GM12864 (cell line): ENCODE data around the gene ZNF460.

Experiments
- DNase-seq: peaks from one replicate; pipeline ENCODE4 v3.0.0-alpha.2; 2011; ENCODE audit warnings: low read depth
- H3K4me3 ChIP-seq: 2 replicates; pipeline ENCODE4 v1.5.1; 2011; ENCODE audit warnings: mild to moderate bottlenecking, low read depth, low read length, control low read depth
- TF ChIP-seq, protein P1 (sequence below): IDR thresholded peaks from 2 replicates; pipeline ENCODE4 v1.5.1; 2011; ENCODE audit warnings: low read depth, mild to moderate bottlenecking, moderate library complexity, low read length, control low read depth, inconsistent platforms; ENCODE audit errors: missing control alignments

The ZNF460 gene

GRCh38 chr19:57293719-57294118 is 13.4 kb downstream of the ZNF460 start:
- TF ChIP-seq, protein P1, sequence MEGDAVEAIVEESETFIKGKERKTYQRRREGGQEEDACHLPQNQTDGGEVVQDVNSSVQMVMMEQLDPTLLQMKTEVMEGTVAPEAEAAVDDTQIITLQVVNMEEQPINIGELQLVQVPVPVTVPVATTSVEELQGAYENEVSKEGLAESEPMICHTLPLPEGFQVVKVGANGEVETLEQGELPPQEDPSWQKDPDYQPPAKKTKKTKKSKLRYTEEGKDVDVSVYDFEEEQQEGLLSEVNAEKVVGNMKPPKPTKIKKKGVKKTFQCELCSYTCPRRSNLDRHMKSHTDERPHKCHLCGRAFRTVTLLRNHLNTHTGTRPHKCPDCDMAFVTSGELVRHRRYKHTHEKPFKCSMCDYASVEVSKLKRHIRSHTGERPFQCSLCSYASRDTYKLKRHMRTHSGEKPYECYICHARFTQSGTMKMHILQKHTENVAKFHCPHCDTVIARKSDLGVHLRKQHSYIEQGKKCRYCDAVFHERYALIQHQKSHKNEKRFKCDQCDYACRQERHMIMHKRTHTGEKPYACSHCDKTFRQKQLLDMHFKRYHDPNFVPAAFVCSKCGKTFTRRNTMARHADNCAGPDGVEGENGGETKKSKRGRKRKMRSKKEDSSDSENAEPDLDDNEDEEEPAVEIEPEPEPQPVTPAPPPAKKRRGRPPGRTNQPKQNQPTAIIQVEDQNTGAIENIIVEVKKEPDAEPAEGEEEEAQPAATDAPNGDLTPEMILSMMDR = no peak

DNA sequence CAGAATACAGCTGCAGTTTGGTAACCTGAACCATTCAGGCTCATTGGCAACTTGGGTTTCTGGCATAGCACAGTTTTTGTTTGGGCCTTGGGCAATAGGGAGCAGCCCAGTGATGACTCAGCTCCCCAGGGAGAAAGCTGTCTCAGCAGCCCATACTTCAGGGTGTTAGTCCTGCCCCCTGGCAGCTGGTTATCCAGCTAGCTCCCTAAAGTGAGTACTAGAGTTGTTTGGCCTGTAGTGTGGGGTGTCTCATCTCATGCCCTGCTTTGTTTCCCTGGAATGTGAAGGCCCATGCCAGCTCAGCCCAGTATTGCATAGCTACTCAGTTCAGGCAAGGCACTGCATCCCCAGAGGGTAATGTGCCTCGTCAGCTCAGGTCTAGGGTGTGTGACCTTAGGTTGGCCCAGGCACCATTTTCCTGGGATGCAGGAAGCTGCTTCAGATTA is 21.8 kb downstream of the ZNF460 start:
- TF ChIP-seq, protein P1 = no peak
- H3K4me3 ChIP-seq = no peak overlapping the region
- no peak for DNase-seq

More at GRCh38 chr19:57293719-57294118, 13.4 kb downstream of the ZNF460 start:
- no peak for DNase-seq
- H3K4me3 ChIP-seq = no peak overlapping the region

GRCh38 chr19:57302727-57303401 is 22.6 kb downstream of the ZNF460 start:
- DNase-seq = no peak
- TF ChIP-seq, protein P1 = no peak
- H3K4me3 ChIP-seq = no peak overlapping the region

DNA sequence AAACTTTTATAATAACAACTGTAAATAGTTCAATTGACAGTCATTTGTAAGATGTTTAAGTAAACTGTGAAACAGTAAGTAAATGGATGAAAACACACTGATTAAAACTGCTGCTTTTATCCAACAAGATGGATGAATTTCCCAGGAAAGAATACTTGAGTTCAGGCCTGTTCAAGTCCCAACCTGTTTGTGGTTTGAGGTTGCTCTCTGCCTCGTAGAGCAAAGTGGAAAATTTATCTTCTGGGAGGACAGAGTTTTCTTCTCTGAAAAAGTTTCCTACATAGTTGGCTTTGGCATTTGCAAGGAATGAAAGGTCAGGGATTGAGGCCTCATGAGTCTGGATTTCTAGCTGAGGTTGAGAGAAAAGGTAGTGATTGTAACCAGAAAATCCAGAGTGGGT is 24.8 kb downstream of the ZNF460 start:
- no peak overlapping the region for H3K4me3 ChIP-seq
- TF ChIP-seq, protein P1 = no peak
- no peak for DNase-seq

GRCh38 chr19:57308514-57308913 is 28.2 kb downstream of the ZNF460 start:
- no peak overlapping the region for H3K4me3 ChIP-seq
- DNase-seq = no peak
- TF ChIP-seq, protein P1 = no peak

DNA sequence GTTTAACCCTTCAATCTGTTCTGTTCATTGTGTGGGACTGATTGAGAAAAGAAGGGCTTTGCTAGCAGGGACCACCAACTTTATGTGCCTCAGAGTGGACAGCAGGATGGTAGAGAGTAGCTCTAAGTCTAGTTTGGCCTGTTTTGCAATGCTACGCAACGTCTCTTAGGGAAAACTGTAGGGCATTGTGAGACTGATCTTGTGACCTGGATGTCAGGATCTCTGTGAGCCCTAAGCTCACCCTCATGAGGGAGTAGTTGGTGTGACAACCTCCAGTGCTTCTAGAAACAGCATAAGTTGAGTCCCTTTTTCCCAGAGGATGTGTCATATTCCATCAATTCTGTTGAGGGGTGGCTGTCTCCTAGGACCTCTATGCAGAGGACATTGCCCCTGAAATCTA is 30.5 kb downstream of the ZNF460 start:
- TF ChIP-seq, protein P1 = no peak
- no peak overlapping the region for H3K4me3 ChIP-seq
- no peak for DNase-seq

GRCh38 chr19:57314146-57314545 is 33.9 kb downstream of the ZNF460 start:
- no peak for DNase-seq
- H3K4me3 ChIP-seq = no peak overlapping the region
- TF ChIP-seq, protein P1 = no peak
